Ectodermal cell (in vitro differentiated cells): Measurements from ENCODE around the gene AP3S2.
"Not testable (repeated sequence)": the region's sequence is repeated elsewhere in the genome, so short reads cannot be mapped to it uniquely, and the experiment has no call there.

Experiments used
- H3K27ac ChIP-seq: 2 replicates; pipeline ENCODE4 v1.7.0; 2013; ENCODE audit warnings: mild to moderate bottlenecking, low read depth, low read length; ENCODE audit not compliant: insufficient read depth, poor library complexity, severe bottlenecking
- H3K27me3 ChIP-seq: 2 replicates; pipeline ENCODE4 v1.7.0; 2013; ENCODE audit warnings: mild to moderate bottlenecking, low read length; ENCODE audit not compliant: insufficient read depth, control insufficient read depth, poor library complexity, severe bottlenecking
- H3K36me3 ChIP-seq: one replicate; pipeline ENCODE4 v1.7.0; 2013; ENCODE audit warnings: low read length; ENCODE audit not compliant: control insufficient read depth, insufficient read depth
- H3K4me1 ChIP-seq: one replicate; pipeline ENCODE4 v1.7.0; 2013; ENCODE audit warnings: low read length; ENCODE audit not compliant: control insufficient read depth, insufficient read depth
- H3K4me3 ChIP-seq: 2 replicates; pipeline ENCODE4 v1.7.0; 2013; ENCODE audit warnings: low read depth, low read length, control low read depth; ENCODE audit not compliant: insufficient read depth
- H3K9me3 ChIP-seq: 2 replicates; pipeline ENCODE4 v1.7.0; 2013; ENCODE audit warnings: mild to moderate bottlenecking, low read length, moderate library complexity; ENCODE audit not compliant: control insufficient read depth
- WGBS, 2 experiments: methylation state at CpG; one replicate each; pipeline ENCODE4 v1.1.7; 2013; ENCODE audit warnings: missing lambda C conversion rate in 2 of 2; 5-methylcytosine and 5-hydroxymethylcytosine counted together

Gene AP3S2

DNA sequence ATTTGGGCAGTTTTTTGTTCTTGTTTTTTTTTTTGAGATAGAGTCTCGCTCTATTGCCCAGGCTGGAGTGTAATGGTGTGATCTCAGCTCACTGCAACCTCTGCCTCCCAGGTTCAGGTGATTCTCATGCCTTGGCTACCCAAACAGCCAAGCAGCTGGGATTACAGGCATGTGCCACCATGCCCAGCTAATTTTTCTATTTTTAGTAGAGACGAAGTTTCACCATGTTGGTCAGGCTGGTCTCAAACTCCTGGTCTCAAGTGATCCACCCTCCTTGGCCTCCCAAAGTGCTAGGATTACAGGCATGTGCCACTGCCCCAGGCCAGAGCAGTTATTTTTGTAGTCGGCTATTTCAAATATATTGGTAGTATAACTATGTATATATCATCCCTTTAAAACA lies 8.6 kb downstream of the AP3S2 start:
- WGBS, 2 experiments = 95 to 98% methylated on average over 2 of the region's 3 CpGs
- H3K27ac ChIP-seq, H3K36me3 ChIP-seq, H3K4me3 ChIP-seq, H3K27me3 ChIP-seq, H3K4me1 ChIP-seq, H3K9me3 ChIP-seq: not testable (repeated sequence)

DNA sequence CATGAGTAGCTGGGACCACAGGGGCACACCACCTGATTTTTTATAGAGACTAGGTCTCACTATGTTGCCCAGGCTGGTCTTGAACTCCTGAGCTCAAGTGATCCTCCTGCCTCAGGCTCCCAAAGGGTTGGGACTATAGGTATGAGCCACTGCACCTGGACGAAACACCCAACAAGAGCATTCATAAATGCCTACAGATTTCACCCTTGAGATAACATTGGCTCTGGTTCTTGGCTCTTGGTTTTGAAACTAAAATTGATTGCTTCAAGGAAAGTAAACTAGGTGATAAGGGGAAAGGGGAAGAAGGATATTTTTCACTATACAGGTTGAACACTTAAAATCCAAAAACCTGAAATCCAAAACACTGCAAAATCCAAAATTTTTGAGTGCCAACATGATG lies 10.3 kb downstream of the AP3S2 start:
- 75 to 92% methylated on average over 1 of the region's 1 CpG for WGBS, 2 experiments
- no peak overlapping the region for H3K27ac ChIP-seq
- H3K27me3 ChIP-seq = no peaks in the 10 kb centered on the region
- H3K36me3 ChIP-seq = peaks cover 5% of the 10 kb centered on the region
- H3K4me3 ChIP-seq = no peak overlapping the region
- H3K4me1 ChIP-seq = no peaks in the 10 kb centered on the region
- no peaks in the 10 kb centered on the region for H3K9me3 ChIP-seq

DNA sequence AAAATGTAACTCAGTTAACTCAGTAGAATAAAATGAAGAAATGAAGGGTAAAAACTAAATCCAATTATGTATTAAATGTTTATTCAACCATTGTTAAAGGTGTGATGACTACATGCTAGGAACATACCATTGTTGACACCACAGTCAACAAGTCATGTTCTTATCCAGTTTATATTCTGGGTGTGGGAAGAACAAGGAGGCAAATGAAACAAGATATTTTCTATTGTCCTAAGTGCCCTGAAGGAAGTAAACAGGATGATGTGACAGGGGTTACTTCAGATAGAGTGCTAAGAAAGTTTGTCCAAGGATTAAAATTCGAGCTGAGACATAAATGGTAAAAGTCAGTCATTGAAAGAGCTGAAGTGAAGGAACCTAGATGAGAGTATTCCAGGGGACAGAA lies 13.1 kb downstream of the AP3S2 start:
- Histone ChIP-seq H3K4me1 (no peaks in the 10 kb centered on the region), H3K36me3 (peaks cover 9% of the 10 kb centered on the region)

DNA sequence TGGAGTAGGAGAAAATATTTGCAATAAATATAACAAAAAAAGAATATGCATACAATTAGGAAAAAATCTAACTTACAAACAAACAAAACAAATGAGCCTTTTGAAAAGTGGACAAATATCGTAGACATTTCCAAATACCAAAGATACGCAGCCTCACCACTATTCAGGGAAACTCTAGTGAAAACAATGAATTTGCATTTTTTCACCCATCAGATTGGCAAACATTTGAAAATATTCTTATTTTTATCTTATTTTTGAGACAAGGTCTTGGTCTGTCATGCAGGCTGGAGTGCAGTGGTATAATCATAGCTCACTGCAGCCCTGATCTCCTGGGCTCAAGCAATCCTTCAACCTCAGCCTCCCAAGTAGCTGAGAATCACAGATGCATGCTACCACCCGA lies 15.5 kb downstream of the AP3S2 start:
- WGBS, 2 experiments = 98 to 99% methylated on average over 3 of the region's 3 CpGs
- Histone ChIP-seq H3K4me1 (no peaks in the 10 kb centered on the region), H3K9me3 (no peaks in the 10 kb centered on the region), H3K4me3 (no peak overlapping the region), H3K27ac (no peak overlapping the region), H3K27me3 (no peaks in the 10 kb centered on the region), H3K36me3 (peaks cover 5% of the 10 kb centered on the region)

More for the DNA sequence above, 13.1 kb downstream of the AP3S2 start:
- no peaks in the 10 kb centered on the region for H3K27me3 ChIP-seq
- H3K4me3 ChIP-seq = no peak overlapping the region
- H3K27ac ChIP-seq = no peak overlapping the region
- 91% methylated on average over 1 of the region's 1 CpG for WGBS, 2 experiments
- no peaks in the 10 kb centered on the region for H3K9me3 ChIP-seq

DNA sequence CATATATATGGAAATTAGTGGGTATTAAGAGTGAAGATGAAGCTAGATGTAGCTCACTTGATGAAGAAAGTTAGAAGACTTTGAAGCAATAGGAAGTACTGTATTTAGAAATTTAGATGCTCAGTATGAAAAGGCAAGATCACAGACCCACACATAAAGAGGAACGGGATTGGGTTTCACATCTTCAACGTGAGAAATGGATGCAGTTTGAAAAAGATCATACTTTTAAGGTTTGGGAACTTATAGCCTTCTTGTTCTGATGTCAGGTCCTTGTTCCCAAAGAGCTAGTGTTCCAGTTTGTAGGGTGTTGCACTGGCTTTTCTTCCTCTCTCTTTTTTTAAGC lies 16.7 kb downstream of the AP3S2 start:
- H3K27ac ChIP-seq = no peak overlapping the region
- no peaks in the 10 kb centered on the region for H3K9me3 ChIP-seq
- WGBS, 2 experiments = 97 to 98% methylated on average over 2 of the region's 2 CpGs
- H3K4me3 ChIP-seq = no peak overlapping the region
- H3K27me3 ChIP-seq = no peaks in the 10 kb centered on the region
- H3K36me3 ChIP-seq = peaks cover 5% of the 10 kb centered on the region
- no peaks in the 10 kb centered on the region for H3K4me1 ChIP-seq

DNA sequence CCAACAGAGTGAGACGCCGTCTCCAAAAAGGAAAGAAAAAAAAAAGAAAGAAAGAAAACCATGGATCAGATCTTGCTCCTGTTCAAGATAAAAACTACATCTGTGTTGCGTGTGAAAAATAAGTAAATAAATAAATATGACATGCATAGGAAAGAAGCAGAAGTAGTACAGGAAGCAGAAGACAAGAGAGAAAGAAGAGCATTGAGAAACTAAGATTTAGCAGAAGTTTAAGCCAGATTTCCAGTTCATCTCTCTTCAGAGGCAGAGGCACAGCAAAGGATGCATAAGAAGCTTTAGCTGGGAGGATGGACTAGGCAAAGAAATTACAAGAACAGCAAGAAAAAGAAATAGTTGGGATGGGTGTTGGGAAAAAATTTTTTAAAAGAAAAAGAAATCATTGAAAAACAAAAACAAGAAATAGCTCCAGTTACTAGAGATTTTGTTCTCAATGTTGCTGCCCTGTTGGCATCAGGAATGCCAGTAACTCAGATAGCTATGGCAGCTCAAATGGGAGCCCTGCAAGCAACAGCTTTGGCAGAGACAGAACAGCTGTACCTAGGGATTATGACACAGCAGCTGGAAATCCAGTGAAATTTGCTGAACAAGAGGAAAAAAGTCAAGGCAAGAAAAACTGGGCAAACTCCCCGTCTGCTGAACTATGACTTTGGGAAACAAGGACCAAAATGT lies 17.3 kb downstream of the AP3S2 start:
- no peak overlapping the region for H3K27ac ChIP-seq
- H3K4me1 ChIP-seq = no peaks in the 10 kb centered on the region
- peaks cover 5% of the 10 kb centered on the region for H3K36me3 ChIP-seq
- H3K27me3 ChIP-seq = no peaks in the 10 kb centered on the region
- no peaks in the 10 kb centered on the region for H3K9me3 ChIP-seq
- H3K4me3 ChIP-seq = no peak overlapping the region
- WGBS, 2 experiments = 95 to 99% methylated on average over 4 of the region's 4 CpGs

DNA sequence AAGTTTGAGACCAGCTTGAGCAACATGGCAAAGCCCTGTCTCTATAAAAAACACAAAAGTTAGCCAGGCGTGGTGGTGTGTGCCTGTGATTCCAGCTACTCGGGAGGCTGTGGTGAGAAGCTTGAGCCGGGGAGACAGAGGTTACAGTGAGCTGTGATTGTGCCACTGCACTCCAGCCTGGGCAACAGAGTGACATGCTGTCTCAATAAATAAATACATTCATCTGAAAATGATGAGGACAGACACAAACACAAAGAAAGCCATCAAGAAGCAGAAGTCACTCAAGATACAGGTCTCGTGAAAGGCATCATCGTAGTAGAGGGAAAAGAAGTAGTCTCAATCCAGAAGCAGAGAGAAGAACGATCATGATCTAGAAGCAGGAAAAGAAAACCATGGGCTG lies 18.1 kb downstream of the AP3S2 start:
- Histone ChIP-seq H3K27ac (no peak overlapping the region), H3K27me3 (no peaks in the 10 kb centered on the region), H3K36me3 (peaks cover 9% of the 10 kb centered on the region), H3K9me3 (no peaks in the 10 kb centered on the region), H3K4me3 (no peak overlapping the region), H3K4me1 (no peaks in the 10 kb centered on the region)
- WGBS, 2 experiments = 95 to 96% methylated on average over 6 of the region's 6 CpGs

DNA sequence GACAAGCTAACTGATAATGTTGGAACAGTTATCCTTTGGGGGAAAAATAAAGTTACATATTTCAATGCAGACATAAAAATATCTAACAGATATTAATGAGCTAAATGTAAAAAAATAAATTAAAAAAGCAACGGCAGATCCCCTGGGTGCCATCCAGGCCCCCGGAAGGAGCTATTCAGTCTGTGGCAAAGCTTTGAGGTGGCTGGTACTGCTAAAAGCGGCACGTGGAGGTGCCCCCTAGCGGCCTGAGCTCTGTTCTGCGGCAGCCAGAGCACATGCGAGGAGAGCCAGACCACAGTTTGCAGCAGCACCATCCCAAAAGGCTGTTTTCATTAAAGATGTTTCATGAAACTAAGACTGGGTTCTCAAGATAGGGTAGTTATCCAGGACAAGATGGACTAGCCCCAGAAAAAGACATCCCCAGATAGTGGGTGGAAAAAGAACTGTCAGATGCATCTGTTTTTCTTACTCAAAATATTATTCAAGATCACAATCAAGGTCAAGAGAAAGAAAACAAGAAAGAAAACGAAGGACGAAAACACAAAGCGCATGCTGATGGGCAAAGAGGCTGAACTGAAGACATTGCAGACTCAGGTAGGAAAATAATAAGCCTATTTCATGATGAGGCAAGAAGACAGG lies 18.7 kb downstream of the AP3S2 start:
- Histone ChIP-seq H3K36me3 (peaks cover 14% of the 10 kb centered on the region), H3K27ac (no peak overlapping the region), H3K9me3 (no peaks in the 10 kb centered on the region), H3K4me3 (no peak overlapping the region), H3K27me3 (no peaks in the 10 kb centered on the region), H3K4me1 (no peaks in the 10 kb centered on the region)
- 41 to 43% methylated on average over 10 of the region's 10 CpGs for WGBS, 2 experiments

DNA sequence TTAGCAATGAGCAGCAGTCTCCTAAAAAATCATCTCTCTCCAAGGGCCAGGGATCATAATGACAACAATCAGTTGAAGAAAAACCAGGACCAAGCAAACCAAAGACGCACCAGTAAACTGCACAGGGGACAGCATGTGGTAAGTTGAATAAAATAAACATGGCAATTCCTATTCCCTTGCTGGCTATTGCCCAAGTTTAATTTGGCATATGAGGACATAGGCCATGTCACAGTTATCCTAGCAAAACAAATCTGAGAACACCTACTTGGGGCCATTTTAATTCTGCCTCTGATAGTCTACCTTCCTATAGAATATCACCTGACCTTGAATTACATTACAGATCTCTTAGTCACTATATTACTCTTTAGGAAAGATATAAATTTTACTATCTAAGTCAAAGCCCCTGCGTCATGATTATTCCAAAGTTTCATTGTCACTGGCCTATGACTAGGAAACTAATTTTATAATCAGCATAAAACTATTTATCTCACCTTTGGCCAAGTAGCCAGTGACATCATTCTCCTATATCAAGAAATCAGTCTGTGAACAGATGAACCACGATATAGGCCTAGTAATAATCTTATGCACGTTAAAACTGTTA lies 23.0 kb downstream of the AP3S2 start:
- peaks cover 8% of the 10 kb centered on the region for H3K36me3 ChIP-seq
- no peak overlapping the region for H3K4me3 ChIP-seq
- no peaks in the 10 kb centered on the region for H3K27me3 ChIP-seq

DNA sequence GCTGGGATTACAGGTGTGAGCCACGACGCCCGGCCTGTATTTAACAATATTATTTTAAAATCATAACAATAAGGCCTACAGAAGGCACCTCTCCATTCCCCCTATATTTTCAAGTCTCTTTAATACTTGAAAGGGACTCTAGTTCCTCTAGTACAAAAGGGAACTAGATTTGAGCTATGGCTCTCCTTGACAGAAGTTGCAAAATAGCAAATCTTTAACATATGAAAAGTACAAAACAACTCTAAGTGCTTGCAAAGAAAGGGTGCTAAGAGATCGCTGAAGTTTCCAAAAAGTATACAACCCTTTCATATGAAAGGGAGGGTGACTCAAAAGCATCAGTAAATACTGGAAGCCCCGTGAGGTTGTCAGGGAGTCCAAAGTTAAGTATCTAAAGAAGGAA lies 23.8 kb downstream of the AP3S2 start:
- Histone ChIP-seq H3K27ac (no peak overlapping the region), H3K9me3 (no peaks in the 10 kb centered on the region), H3K27me3 (no peaks in the 10 kb centered on the region), H3K4me1 (no peaks in the 10 kb centered on the region), H3K4me3 (no peak overlapping the region), H3K36me3 (peaks cover 8% of the 10 kb centered on the region)
- WGBS, 2 experiments = 88 to 93% methylated on average over 5 of the region's 5 CpGs

More for the DNA sequence above, 23.0 kb downstream of the AP3S2 start:
- WGBS, 2 experiments = 90 to 97% methylated on average over 3 to 4 of the region's 4 CpGs
- Histone ChIP-seq H3K9me3 (no peaks in the 10 kb centered on the region), H3K27ac (no peak overlapping the region), H3K4me1 (no peaks in the 10 kb centered on the region)
